Suprapubic skin (tissue), 3 donors: ENCODE data around the gene GPRIN1.

Source experiments
- CTCF ChIP-seq, 2 donors: fragments of 200-600 bp in 1 of 2; fragments of 450-650 bp in 1 of 2; sonication (generic) in 1 of 2; IDR thresholded peaks; one replicate each; pipeline ENCODE4 v1.5.1; 2016 to 2019; ENCODE audit warnings: antibody characterized with exemption in 2 of 2, mild to moderate bottlenecking in 1 of 2, moderate library complexity in 1 of 2
- POLR2A ChIP-seq, 2 donors: fragments of 450-650 bp; IDR thresholded peaks; one replicate each; pipeline ENCODE4 v1.6.1; 2017; ENCODE audit warnings: antibody characterized with exemption in 2 of 2, mild to moderate bottlenecking in 2 of 2, moderate library complexity in 2 of 2

GRCh38 chr5:176631383-176632200 is 21.6 kb upstream of the GPRIN1 start:
- no peak for TF ChIP-seq CTCF (IDR thresholded peaks at IDR 0.05)
- TF ChIP-seq POLR2A (IDR thresholded peaks at IDR 0.05), result no peak
